ENCODE measurements around the gene SLX9.

SLX9 gene

GRCh38 chr21:45001134-45002095 lies 61.6 kb downstream of the SLX9 start:
- in situ Hi-C loops (cut with MboI; ENCODE audit: low sequenced_read_pairs, unreplicated experiment), result no loop called here
- no peak for DNase-seq (ENCODE audit: low spot score)
- TF ChIP-seq CTCF (IDR thresholded peaks at IDR 0.05; ENCODE audit: borderline replicate concordance, control extremely low read depth, extremely low read depth, insufficient read depth, missing control alignments), result no peak

- in situ Hi-C loops (cut with MboI; ENCODE audit: low sequenced_read_pairs, unreplicated experiment), result no loop called here
- DNase-seq (ENCODE audit: low spot score), result no peak
- TF ChIP-seq CTCF (IDR thresholded peaks at IDR 0.05; ENCODE audit: borderline replicate concordance, control extremely low read depth, extremely low read depth, insufficient read depth, missing control alignments), result no peak
Measured at GRCh38 chr21:45002381-45003204, 62.8 kb downstream of the SLX9 start.

DNA sequence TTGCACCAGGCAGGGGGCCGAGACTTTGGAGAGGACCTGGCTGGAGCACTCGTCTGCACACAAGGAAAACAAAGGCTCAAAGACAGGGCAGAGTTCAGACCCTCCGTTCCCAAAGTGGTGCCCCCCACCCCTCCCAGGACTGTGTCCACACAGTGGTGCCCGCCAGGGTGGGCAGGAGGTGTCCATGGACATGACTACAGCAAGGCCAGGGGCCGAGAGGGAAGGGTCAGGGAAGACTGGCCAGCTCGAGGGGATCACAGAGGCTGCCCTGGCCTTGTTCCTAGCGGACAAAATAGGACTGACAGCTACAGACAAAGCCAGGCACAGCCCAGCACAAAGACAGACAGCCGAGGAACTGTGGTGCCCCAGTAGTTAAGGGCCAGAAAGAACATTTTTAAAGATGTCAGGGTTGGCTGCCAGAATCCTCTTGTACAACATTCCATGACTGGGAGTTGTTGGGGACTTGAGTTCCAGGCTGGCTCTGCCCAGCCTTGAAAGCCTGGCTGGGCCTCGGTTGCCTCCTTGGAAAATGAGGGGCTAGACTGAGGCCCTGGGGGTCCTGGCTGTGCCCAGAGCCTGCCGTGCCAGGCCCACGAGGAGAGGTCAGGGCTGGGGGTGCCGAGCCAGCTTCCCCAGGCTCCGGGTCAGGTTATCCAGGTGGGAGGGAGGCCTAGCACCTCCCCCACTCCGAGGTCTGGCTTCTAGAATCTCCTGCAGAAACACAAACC lies 63.7 kb downstream of the SLX9 start:
- no peak for DNase-seq (ENCODE audit: low spot score)
- no peak for TF ChIP-seq CTCF (IDR thresholded peaks at IDR 0.05; ENCODE audit: borderline replicate concordance, control extremely low read depth, extremely low read depth, insufficient read depth, missing control alignments)
- in situ Hi-C loops (cut with MboI; ENCODE audit: low sequenced_read_pairs, unreplicated experiment), result no loop called here

GRCh38 chr21:45004059-45004422 lies 64.2 kb downstream of the SLX9 start:
- TF ChIP-seq CTCF (IDR thresholded peaks at IDR 0.05; ENCODE audit: borderline replicate concordance, control extremely low read depth, extremely low read depth, insufficient read depth, missing control alignments), result no peak
- no peak for DNase-seq (ENCODE audit: low spot score)
- in situ Hi-C loops (cut with MboI; ENCODE audit: low sequenced_read_pairs, unreplicated experiment), result no loop called here

- no peak for DNase-seq (ENCODE audit: low spot score)
- in situ Hi-C loops (cut with MboI; ENCODE audit: low sequenced_read_pairs, unreplicated experiment), result no loop called here
- no peak for TF ChIP-seq CTCF (IDR thresholded peaks at IDR 0.05; ENCODE audit: borderline replicate concordance, control extremely low read depth, extremely low read depth, insufficient read depth, missing control alignments)
Measured at GRCh38 chr21:45004481-45005247, 64.8 kb downstream of the SLX9 start.

Measured in GM13976 (cell line).